Measurements from ENCODE around the gene EBF4. TPM values are rescaled to one million over a fixed set of nuclear protein-coding genes. Genes with fewer than 3 reads are reported as not detected.
"Not testable (repeated sequence)": the region's sequence is repeated elsewhere in the genome, so short reads cannot be mapped to it uniquely, and the experiment has no call there.

The EBF4 gene
- total RNA-seq, 1 experiment from 2014 or later, result 11.4 TPM

DNA sequence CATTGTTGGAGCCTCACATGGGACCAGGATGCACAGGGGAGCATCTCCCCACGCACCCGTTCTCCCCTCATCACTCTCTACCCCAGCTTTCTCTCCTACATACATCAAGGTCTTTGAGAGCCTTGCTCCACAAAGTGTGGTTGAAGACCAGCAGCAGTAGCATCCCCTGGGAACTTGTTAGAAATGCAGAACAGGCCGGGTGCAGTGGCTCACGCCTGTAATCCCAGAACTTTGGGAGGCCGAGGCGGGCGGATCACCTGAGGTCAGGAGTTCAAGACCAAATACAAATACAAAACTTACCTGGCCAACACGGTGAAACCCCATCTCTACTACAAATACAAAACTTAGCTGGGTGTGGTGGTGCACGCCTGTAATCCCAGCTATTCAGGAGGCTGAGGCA is 115.3 kb downstream of the EBF4 start:
- H3K27me3 ChIP-seq (ENCODE audit: insufficient read depth, low read length); H4K20me1 ChIP-seq (ENCODE audit: insufficient read depth); CTCF ChIA-PET; BruUV-seq (replicated peaks); H3K79me2 ChIP-seq (ENCODE audit: insufficient read depth, low read length); H3K9me2 ChIP-seq (ENCODE audit: insufficient read depth); intact Hi-C loops (cut with micrococcal nuclease); POLR2A ChIA-PET; H3K36me3 ChIP-seq (ENCODE audit: control insufficient read depth in 1 of 2, insufficient read depth in 2 of 2, low read length in 2 of 2); H3K9me3 ChIP-seq (ENCODE audit: control insufficient read depth in 1 of 2, insufficient read depth in 1 of 2, low read depth in 1 of 2, low read length in 2 of 2); RAD21 ChIA-PET (ENCODE audit: low non-redundant PET in 1 of 2, low total read pairs in 2 of 2, uncharacterized antibody in 2 of 2, unreplicated experiment in 2 of 2); H2AFZ ChIP-seq (ENCODE audit: low read depth, low read length, poor library complexity, severe bottlenecking); DNase-seq (ENCODE audit: low read depth, low spot score); H3K9ac ChIP-seq (ENCODE audit: low read length); H3K4me3 ChIP-seq (replicated peaks in 1 of 2; ENCODE audit: low read depth in 1 of 2, low read length in 2 of 2); H3K4me2 ChIP-seq (ENCODE audit: low read length); H3K27ac ChIP-seq (ENCODE audit: low read depth, low read length); ATAC-seq; H3K4me1 ChIP-seq (ENCODE audit: control insufficient read depth in 1 of 2, insufficient read depth in 2 of 2, low read length in 2 of 2): not testable (repeated sequence)

DNA sequence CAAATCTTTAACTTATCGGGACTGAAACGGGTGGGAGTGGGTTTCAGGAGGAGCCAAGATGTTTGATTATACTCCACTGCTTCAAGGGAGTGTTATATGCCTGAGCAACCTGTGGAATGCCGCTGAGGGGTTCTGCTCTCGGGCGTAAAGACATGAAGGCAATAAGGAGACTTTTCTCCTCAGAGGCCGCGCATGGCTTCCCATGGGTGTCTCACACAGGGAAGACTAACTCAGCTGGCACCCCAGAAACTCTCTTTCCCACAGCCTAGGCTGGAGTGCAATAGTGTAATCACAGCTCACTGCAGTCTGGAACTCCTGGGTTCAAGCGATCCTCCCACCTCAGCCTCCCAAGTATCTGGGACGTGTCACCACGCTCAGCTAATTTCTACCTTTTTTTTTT is 117.1 kb downstream of the EBF4 start:
- no peak for DNase-seq (ENCODE audit: low read depth, low spot score)
- Histone ChIP-seq H3K4me1 (ENCODE audit: control insufficient read depth in 1 of 2, insufficient read depth in 2 of 2, low read length in 2 of 2) (peaks cover 3 to 12% of the 10 kb centered on the region in 2 experiments; a peak in 2 of 4 replicates), H3K9me3 (ENCODE audit: control insufficient read depth in 1 of 2, insufficient read depth in 1 of 2, low read depth in 1 of 2, low read length in 2 of 2) (peaks cover 4 to 9% of the 10 kb centered on the region in 2 experiments; a peak in 1 of 4 replicates), H3K27me3 (ENCODE audit: insufficient read depth, low read length) (peaks cover 4% of the 10 kb centered on the region; the same call in 1 of the 2 replicates), H3K79me2 (ENCODE audit: insufficient read depth, low read length) (no peaks in the 10 kb centered on the region), H3K36me3 (ENCODE audit: control insufficient read depth in 1 of 2, insufficient read depth in 2 of 2, low read length in 2 of 2) (no peaks in the 10 kb centered on the region), H3K9me2 (ENCODE audit: insufficient read depth) (no peaks in the 10 kb centered on the region), H3K9ac (ENCODE audit: low read length) (no peak overlapping the region), H3K4me3 (replicated peaks in 1 of 2; ENCODE audit: low read depth in 1 of 2, low read length in 2 of 2) (no peak overlapping the region), H4K20me1 (ENCODE audit: insufficient read depth) (no peaks in the 10 kb centered on the region), H3K4me2 (ENCODE audit: low read length) (no peak overlapping the region), H3K27ac (ENCODE audit: low read depth, low read length) (no peak overlapping the region), H2AFZ (ENCODE audit: low read depth, low read length, poor library complexity, severe bottlenecking) (no peak overlapping the region)
- no TSS peak for BruUV-seq (replicated peaks)
- intact Hi-C loops (cut with micrococcal nuclease), result no loop called here
- POLR2A ChIA-PET, result no interaction called here
- CTCF ChIA-PET, result no interaction called here
- TF ChIP-seq SIN3A (IDR thresholded peaks at IDR 0.05; ENCODE audit: low read depth), result no peak
- TF ChIP-seq JUND (IDR thresholded peaks at IDR 0.05), result no peak
- TF ChIP-seq POLR2AphosphoS5 (IDR thresholded peaks at IDR 0.05; ENCODE audit: low read depth, low read length), result no peak
- no peak for TF ChIP-seq EGR1 (IDR thresholded peaks at IDR 0.05; ENCODE audit: low read depth)
- TF ChIP-seq TCF7L2 (IDR thresholded peaks at IDR 0.05; ENCODE audit: borderline replicate concordance, extremely low read depth, insufficient read depth, insufficient read length), result no peak
- TF ChIP-seq ZFX (IDR thresholded peaks at IDR 0.05), result no peak
- TF ChIP-seq POLR2A (IDR thresholded peaks at IDR 0.05; ENCODE audit: borderline replicate concordance, extremely low read depth, insufficient read depth, insufficient read length), result no peak
- TF ChIP-seq, protein P1, sequence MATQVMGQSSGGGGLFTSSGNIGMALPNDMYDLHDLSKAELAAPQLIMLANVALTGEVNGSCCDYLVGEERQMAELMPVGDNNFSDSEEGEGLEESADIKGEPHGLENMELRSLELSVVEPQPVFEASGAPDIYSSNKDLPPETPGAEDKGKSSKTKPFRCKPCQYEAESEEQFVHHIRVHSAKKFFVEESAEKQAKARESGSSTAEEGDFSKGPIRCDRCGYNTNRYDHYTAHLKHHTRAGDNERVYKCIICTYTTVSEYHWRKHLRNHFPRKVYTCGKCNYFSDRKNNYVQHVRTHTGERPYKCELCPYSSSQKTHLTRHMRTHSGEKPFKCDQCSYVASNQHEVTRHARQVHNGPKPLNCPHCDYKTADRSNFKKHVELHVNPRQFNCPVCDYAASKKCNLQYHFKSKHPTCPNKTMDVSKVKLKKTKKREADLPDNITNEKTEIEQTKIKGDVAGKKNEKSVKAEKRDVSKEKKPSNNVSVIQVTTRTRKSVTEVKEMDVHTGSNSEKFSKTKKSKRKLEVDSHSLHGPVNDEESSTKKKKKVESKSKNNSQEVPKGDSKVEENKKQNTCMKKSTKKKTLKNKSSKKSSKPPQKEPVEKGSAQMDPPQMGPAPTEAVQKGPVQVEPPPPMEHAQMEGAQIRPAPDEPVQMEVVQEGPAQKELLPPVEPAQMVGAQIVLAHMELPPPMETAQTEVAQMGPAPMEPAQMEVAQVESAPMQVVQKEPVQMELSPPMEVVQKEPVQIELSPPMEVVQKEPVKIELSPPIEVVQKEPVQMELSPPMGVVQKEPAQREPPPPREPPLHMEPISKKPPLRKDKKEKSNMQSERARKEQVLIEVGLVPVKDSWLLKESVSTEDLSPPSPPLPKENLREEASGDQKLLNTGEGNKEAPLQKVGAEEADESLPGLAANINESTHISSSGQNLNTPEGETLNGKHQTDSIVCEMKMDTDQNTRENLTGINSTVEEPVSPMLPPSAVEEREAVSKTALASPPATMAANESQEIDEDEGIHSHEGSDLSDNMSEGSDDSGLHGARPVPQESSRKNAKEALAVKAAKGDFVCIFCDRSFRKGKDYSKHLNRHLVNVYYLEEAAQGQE (IDR thresholded peaks at IDR 0.05; ENCODE audit: low read depth), result no peak
- ATAC-seq, result no peak
- RAD21 ChIA-PET (ENCODE audit: low non-redundant PET in 1 of 2, low total read pairs in 2 of 2, uncharacterized antibody in 2 of 2, unreplicated experiment in 2 of 2), result no interaction called here

MicroRNAs encoded within 50 kb of the gene (microRNA counts, 767-probe panel; counts per million panel counts)
- microRNA hsa-miR-1292, result not detected

Small RNAs within 50 kb of the gene (microRNA-seq; reads per million reads assigned to microRNA genes)
- gene MIR1292 (ENCODE audit: borderline number of aligned reads), result 26.6 reads per million, percentile 46 among the genes with 10 or more reads in this experiment

Other genes with a start within 250 kb of the EBF4 start
- gene SNRPB, start 222.0 kb upstream of the EBF4 start, total RNA-seq (2021; ENCODE audit: unreplicated experiment), result 469 TPM
- 12.0 TPM for gene ZNF343, start 183.9 kb upstream of the EBF4 start, total RNA-seq (2021; ENCODE audit: unreplicated experiment)
- gene TMC2, start 156.2 kb upstream of the EBF4 start, total RNA-seq (2021; ENCODE audit: unreplicated experiment), result not detected
- 582 TPM for gene NOP56, start 40.1 kb upstream of the EBF4 start, total RNA-seq (2021; ENCODE audit: unreplicated experiment)
- gene IDH3B, start 28.6 kb upstream of the EBF4 start, total RNA-seq (2021; ENCODE audit: unreplicated experiment), result 132 TPM
- gene CPXM1, start 107.8 kb downstream of the EBF4 start, total RNA-seq (2021; ENCODE audit: unreplicated experiment), result 0.17 TPM
- gene C20orf141, start 122.2 kb downstream of the EBF4 start, total RNA-seq (2021; ENCODE audit: unreplicated experiment), result not detected
- not detected for gene TMEM239, start 123.6 kb downstream of the EBF4 start, total RNA-seq (2021; ENCODE audit: unreplicated experiment)
- 31.8 TPM for gene PCED1A, start 147.9 kb downstream of the EBF4 start, total RNA-seq (2021; ENCODE audit: unreplicated experiment)
- gene VPS16, start 148.0 kb downstream of the EBF4 start, total RNA-seq (2021; ENCODE audit: unreplicated experiment), result 38.1 TPM
- 44.6 TPM for gene PTPRA, start 180.7 kb downstream of the EBF4 start, total RNA-seq (2021; ENCODE audit: unreplicated experiment)